Mesenteric fat pad (tissue), 1 donor: ENCODE results near the gene RPS18. TPM values are rescaled to one million over a fixed set of nuclear protein-coding genes. Genes with fewer than 3 reads are reported as not detected.

Source experiments
- DNase-seq: peaks from one replicate; pipeline ENCODE4 v3.0.0-alpha.2; 2020; ENCODE audit warnings: low spot score
- total RNA-seq: library from RNA; stranded (reverse); fragmentation: NEBNext Ultra II Directional; extraction: Animal tissue kit (Norgen Biotek cat#: 25700); gene quantifications from one replicate; pipeline ENCODE4 v1.2.1, GENCODE V29; 2021
- donor health status: DM: yes; HTN: yes; CAD: no.

RPS18 gene
- total RNA-seq, 1 donor from 2014 or later = 1,776 TPM

DNA sequence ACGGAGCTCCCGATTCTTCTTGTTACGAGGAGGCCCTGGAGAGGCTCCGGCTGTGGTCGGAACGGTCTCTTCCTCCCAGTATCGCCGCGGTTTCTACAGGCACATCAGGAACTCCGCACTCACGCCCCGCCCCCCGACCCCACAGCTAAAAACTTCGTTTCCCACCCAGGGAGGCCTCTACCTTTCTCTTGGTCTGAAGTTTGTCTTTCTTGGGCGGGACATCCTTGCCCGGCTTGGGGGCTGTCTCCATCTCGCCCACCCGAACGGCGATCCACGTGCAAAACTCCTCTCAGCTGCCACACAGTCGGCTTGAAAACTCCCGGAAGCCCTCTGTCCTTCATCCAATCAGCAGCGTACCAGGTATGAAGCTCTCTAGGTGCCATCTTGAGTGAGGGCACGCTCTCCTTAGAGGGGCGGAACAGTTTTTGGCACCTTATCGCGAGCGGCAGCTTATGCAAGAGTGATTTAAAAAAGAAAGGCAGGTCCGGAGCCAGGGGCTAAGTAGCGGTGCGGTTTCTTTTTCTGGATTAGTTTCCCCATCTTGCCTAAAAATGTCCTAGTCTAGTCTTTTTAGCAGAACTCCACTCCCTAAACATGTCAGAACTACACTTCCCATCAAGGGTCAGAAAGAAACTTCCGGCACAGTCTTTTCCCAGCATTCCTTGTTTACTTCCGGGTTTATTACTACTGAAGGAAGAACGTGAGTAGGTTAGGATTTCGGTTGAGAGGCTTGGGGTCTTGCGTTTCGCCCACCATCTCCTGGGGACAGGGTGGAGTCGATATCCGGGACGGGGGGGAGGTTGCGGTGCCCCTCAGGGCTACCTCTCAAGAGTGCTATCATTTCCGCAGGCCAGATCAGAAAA is 17.3 kb downstream of the RPS18 start, which contains the start of the genes PFDN6 and WDR46:
TSS of gene PFDN6 (plus strand) at position 681 of the 863 bp plus-strand sequence. CDS start 256 bp downstream, outside the sequence.
TSS of gene WDR46 (minus strand) at position 319 of the 863 bp plus-strand sequence. CDS start at position 250, 69 bp downstream.
- no peak for DNase-seq

- DNase-seq = peak; percentile 89
Observed at GRCh38 chr6:33289784-33290315, 18.0 kb downstream of the RPS18 start.

GRCh38 chr6:33290459-33290858 is 18.6 kb downstream of the RPS18 start:
- no peak for DNase-seq

DNA sequence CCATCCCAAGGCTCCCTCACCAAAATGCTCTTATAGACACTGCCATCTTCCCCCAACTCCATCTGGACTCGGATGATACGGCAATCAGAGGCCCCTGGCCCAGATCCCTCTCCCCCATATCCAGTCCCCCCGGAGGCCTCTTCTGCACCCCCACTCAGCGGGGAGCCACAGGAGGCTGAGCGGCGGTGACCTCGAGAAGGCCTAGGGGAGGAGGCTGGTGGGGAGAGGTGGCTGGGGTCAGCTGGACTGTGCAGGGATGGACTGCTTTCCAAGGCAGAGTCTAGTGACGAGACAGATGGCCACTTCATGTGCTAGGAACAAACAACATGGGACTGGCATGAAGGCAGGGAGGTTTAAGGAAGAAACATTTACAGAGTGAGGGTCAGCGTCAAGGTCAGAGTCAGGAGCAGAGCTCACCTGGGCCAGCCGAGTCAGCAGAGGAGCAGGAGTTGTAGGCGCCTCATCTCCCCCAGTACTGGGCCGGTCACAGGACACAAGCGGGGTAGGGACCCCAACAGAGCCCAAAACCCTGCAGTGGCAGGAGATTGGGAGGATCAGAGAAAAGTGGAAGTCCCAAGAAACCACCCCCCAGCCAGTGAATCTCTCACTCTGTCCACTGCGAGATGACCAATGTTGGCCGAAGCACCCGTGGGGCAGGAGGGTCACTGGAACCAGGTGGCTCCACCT is 21.3 kb downstream of the RPS18 start:
- DNase-seq = no peak

GRCh38 chr6:33294086-33294823 is 22.4 kb downstream of the RPS18 start:
- DNase-seq = no peak

DNA sequence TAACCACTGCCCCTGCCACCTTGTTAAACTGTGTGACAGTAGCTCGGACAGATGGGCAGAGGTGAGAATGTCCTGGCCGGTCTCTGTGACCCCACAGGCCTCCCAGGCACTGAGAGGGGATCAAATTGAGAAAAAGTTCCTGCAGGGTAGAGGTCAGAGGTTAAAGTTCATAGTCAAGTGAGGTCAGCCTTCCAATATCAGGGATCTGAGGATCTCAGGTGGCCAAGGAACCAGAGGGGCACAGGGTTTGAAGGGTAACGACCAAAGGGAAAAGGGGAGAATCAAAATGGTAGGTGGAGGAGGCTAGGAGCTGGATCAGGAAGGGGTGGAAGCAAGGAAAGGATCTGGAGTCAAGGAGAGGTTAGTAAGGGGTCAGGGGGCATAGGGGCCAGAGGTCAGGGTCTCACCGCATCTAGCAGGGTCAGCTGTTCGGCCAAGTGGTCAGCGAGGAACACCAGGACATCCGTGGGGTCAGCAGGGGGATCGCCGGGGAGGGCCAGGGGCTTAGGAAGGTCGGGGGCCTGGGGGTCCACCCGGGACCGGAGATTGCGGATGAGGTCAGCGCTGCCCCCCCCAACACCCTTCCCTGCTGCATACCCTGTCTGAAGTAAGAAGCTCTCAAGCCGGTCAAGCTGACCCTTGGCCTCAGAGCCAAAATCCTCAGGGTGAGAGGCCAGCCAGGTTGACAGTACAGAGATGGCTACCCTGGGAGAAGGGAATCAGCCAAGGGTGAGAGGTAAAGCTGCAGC is 23.9 kb downstream of the RPS18 start:
- no peak for DNase-seq

DNA sequence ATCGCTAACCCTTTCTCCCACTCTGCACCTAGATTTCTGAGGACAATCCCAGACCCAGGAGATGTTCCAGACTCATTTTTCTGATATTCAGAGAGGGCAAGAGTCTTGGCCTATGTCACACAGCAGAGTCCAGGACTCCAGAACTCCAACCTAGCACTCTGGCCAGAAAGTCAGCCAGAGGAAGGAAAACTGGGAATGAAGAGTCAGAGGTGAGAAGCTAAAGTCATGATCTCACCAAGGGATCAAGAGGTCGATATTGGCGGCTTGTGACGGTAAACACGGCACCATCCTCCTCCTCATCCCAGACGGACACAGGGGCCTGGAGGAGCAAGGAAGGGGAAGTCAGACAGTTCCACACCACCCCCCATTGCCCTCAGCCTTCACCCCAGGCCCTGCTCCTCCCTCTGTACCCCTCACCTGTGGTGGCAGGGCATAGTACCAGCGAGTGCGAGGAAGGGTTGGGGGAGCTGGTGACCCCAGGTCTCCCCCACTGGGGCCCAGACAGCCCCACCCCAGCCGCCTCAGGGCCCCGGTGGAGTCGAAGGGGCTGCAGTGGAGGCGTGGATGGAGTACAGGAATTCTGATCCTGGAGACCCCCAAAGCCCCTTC is 25.0 kb downstream of the RPS18 start:
- DNase-seq = no peak

GRCh38 chr6:33297406-33297955 is 25.6 kb downstream of the RPS18 start:
- DNase-seq = no peak

- DNase-seq = no peak
Observed at GRCh38 chr6:33297956-33298772, 26.3 kb downstream of the RPS18 start.

- peak; percentile 95 for DNase-seq
Observed at GRCh38 chr6:33298773-33299236, 26.9 kb downstream of the RPS18 start, which contains the start of gene RGL2. TSS of gene RGL2 (minus strand) at chr6:33298942. CDS start at chr6:33298610, 332 bp downstream.

GRCh38 chr6:33299237-33299944 is 27.5 kb downstream of the RPS18 start:
- peak; percentile 97 for DNase-seq

- DNase-seq = no peak
Observed at GRCh38 chr6:33301877-33302276, 30.0 kb downstream of the RPS18 start.

DNA sequence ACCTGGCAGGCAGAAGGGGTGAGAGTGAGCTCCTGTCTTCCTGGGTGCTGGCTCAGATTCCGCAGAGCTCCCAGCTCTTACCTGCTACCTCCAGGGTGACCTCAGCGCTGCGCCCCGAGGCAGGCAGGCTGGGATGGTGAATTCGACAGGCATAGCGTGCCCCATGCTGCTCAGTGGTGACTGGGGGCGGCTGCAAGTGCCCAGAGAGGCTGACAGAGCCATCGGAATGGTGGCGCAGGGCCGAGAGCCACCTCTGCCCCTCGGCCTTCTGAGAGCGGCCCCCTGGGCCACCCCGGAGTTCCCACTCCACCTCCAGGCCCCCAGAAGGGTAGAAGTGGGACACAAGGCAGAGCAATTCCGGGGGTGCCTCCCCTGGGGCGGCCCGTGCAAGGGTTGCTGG is 32.3 kb downstream of the RPS18 start:
- DNase-seq = no peak

- no peak for DNase-seq
Observed at GRCh38 chr6:33305052-33305451, 33.2 kb downstream of the RPS18 start.

DNA sequence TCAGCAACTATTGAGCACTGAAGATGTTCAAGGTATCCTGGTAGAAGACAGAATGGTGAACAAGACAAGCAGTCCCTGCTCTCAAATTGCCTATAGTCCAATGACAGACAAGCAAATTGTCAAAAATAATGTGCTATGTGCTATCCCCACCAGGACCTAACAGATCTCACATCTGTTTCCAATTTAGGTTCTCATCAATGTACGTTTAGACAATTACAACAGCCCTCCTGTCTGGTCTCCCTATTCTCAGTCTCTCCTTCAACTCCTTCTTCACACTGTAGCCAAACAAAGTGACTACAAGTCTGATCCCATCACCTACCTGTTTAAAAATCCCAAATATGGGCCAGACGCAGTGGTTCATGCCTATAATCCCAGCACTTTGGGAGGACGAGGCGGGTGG is 34.5 kb downstream of the RPS18 start:
- no peak for DNase-seq

DNA sequence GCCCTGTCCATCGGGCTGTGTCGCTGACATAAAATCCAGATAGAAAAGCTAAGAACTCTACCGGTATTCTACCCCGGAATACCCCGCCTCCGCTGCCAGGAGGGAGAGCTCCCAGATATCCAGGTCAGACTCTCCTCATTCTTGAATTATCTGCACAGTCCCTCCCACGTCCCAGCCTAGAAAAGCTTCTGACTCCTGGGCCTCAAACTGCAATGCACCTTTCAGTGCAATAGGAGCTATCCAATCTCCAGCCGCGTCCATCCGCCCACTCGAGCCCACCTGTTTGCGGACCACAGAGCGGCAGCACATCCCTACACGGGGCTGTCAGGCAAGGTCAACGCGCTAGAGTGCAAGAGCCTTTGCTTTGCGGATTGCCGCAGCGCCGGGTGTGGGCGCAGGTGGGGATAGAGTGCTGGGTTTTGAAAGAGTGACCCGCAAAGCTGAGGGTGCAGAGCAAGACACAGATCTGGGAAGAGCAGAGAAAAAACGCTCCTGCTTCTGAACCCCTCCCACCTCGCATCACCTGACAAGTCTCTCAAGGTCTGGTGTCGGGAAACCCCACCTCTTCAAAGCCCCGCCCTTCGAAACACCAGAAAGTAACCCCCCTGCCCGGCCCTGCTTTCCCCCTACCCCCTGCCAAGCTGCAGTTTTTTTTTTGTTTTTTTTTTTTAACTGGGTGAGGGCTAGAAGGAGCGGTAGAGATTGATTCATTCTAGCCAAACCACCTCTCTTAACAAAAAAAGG is 40.7 kb downstream of the RPS18 start:
- DNase-seq = no peak

- no peak for DNase-seq
Observed at GRCh38 chr6:33313105-33313708, 41.3 kb downstream of the RPS18 start.
